Ureter (tissue), 1 donor: ENCODE measurements around the gene LRRTM4. TPM values are rescaled to one million over a fixed set of nuclear protein-coding genes. Genes with fewer than 3 reads are reported as not detected.
"Not testable (repeated sequence)": the region's sequence is repeated elsewhere in the genome, so short reads cannot be mapped to it uniquely, and the experiment has no call there.

Experiments
- DNase-seq: peaks from one replicate; pipeline ENCODE4 v3.0.0-alpha.2; 2020; ENCODE audit warnings: low spot score
- total RNA-seq: library from RNA; stranded (reverse); gene quantifications from one replicate; pipeline ENCODE4 v1.2.4, GENCODE V29; 2023
- donor health status: DM: yes; HTN: yes; CAD: no.

The LRRTM4 gene
- total RNA-seq, 1 donor from 2014 or later = 0.42 TPM

DNA sequence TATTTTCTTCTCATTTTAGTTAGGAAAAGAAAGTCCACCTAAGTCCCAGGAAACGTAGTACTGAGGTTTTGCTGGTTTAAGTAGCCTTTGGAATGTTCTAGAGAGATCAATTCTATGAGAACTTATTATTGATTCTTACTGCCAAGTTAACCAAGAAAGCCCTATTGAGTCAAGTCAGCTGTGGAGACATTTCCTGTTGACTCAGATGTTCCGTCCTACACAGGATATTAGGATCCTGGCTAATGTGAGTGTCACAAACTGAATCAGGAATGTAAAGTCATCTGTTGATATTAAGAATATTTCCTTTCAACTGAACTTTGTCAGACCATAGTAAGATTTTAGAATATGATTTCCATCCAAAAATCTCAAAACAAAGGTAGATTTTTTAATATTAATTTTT, 654.3 kb downstream of the LRRTM4 start:
- no peak for DNase-seq

DNA sequence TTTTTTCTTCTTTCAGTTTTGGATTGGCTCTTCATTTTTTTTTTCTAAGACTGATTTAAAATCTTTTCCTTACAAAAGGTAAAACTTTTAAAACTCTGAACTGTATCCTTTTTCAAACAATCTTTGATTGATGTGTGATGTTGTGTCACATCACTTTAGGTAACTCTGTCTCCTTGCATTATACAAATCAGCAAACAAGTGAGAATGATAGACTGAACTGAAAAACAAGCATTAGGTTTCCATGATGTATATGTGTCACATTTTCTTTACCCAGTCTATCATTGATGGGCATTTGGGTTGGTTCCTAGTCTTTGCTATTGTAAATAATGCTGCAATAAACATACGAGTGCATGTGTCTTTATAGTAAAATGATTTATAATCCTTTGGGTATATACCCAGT, 655.7 kb downstream of the LRRTM4 start:
- DNase-seq = no peak

DNA sequence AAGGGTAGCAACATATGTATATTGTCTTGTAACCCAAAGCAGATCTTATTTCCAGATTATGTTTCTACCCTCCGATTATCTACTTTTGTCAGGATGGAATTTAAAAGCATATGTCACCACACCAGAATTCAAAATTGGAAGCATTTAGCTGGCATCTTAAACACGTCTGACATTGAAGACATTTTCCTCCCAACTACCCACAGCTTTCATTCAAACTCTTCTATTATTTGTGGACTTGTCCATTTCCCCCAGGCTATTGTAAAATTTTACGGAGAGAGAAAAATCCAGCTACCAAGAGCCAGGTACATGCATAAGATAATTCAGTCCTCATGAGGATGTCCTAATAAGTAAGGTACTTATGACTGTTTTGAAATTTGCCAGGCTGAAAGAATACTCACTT, 659.3 kb downstream of the LRRTM4 start:
- no peak for DNase-seq

DNA sequence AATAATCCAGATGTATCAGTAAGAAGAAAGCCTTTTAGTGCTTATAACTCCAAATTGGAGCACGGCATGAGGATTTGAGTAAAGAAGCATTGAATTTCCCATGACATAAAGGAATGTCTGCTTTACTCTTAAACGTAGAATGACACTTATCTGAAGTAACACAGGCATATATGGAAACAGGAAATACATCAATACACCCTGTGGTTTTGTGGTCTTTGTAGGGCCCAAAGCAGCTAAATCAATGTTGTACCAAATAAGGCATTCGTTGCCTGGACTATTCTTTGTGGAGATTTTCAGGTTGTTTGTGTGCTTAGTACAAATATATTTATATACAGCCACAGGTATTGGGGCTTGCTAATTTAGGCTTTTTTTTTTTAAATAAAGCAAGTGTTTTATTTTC, 660.5 kb downstream of the LRRTM4 start:
- DNase-seq = no peak

DNA sequence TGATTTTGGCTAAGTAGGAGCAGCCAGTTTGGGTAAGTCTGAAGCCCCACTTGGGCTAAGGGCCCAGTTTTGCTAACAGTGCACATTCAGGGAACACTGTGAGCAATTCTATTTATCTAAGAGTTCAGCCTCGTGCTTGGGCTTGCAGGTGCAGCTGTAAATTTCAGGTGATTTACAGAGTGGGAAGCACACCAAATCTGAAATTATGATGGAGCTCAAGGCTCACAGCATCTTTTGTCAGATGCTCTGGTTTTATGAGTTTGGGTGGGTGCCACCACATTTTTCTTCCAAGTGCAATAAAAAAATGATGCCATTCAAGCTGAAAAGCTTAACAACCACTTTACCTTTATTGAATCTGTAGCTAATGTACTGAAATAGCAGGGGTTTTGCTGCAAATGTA, 671.2 kb downstream of the LRRTM4 start:
- DNase-seq = no peak

DNA sequence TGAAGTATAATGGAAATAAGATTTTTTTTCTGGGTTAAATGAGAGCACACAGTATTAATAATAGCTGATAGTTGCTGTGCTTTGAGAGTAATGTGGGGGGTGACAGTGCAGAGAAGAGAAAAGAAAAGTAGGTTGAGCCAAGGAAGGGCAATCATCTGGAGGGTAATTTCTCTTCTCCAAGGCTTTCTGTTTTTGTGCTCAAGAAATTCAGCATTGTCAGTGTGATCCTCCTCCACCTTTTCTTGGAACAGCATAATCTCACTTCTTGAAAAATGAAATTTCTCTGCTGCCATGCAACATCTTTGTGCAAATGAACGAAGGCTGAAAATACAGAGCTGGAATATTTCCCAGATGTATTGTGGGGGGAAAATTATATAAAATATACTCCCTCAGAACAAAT, 673.1 kb downstream of the LRRTM4 start:
- no peak for DNase-seq

DNA sequence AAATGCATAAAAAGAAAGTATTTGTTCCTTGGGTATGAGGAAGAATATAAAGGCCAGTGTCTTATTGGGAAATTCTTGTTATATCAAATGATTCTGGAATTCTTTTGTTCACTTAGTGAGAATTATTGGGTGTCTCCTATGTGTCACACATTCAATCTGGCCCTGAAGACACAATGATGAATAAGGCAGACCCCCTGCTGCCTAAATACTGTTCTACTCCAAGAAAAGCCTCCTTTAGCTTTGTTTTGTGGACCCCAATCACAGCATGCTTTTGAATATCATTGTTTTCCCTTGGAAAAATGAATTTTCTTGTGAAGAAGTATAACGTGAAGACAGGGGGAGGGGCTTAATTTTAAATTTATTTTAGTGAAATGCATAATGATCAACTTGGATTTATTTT, 682.4 kb downstream of the LRRTM4 start:
- no peak for DNase-seq

DNA sequence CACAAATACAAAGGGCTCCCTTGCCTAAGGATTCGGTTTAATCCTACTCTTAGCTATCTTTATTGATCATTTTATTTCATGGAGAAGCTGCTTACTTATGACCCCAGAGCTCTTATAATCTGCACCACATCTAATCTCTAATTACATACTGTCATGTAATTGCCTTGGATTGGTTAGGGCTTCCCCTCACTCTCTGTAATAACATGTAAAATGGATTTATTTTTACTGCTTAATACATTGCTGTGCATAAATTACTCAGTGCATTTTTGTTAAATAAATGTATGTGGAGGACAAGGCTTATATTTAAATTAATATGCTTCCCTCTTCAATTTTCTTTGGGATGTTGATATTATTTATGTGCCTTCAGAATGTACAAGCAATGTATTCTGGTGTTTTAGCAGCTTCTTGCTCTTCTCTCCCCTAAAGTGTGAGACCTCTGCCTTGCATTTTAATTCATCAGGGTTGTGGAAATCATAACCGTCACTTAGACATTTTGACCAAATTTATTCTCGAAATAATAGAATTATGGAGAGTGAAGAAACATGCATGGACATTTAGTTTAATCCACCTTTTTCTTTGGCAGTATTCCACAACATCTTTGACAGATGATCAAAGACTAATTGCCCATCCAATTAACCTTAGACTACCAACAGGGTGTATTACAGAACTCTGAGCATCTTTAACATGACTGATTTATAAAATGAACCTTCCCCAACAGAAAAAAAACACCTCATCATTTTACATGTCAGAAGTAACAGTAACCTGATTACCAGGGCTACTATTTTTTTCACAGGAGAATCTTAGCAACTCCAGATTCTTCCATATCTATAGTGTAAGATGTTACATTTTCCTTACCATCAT, 692.6 kb downstream of the LRRTM4 start:
- DNase-seq = no peak

DNA sequence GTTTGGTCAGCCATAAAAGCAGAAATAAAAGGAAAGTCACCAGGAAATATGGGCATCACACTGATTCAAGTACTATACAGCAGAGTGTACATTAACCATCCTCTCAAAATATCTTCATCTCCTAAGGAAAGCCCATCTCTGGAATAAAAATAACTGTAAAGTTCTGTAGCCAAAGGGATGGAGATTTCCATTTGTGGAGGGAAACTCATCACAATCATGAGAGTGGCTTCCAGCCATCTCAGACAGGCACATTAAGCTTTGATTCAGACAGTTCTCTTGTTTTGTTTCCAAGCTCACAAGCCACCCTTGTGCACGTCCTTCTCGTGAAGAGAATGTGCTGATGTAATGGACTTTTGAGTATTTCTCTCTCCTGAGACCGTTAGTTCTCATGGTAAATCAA, 695.5 kb downstream of the LRRTM4 start:
- no peak for DNase-seq

DNA sequence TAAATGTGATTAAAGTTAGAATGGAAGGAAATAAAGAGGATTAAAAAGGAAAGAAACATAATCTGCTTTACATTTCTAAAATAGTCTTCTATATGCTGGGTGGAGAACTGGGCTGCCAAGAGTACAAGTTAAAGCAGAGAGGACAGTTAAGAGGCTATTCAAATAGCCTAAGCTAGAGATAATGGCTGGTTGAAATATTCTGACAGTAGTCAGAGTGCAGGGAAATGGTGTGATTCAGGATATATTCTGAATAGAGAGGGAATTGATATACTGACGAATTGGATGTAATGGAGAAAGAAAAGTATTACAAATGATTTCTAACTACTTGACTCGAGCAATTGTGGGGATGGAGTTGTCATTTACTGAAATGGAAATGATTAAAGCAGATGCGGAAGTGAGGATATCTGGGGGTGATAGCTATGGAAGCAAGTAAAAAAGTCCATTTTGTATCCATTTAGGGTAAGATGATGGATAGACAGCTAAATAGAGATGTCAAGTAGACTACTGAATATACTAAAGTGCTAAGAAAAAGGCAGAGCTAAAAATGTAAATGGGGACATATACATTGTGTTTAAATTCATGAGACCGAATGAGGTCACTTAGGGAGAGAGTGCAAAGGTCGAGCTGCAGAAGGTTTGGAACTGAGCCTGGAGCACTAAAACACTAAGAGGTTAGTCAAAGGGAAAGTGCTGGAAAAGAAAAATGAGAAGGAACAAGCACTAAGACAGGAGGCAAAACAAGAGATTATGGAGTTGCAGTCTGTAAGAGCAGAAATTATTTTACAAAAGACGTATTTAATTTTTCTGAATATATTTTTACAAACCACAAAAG, 696.8 kb downstream of the LRRTM4 start:
- no peak for DNase-seq

DNA sequence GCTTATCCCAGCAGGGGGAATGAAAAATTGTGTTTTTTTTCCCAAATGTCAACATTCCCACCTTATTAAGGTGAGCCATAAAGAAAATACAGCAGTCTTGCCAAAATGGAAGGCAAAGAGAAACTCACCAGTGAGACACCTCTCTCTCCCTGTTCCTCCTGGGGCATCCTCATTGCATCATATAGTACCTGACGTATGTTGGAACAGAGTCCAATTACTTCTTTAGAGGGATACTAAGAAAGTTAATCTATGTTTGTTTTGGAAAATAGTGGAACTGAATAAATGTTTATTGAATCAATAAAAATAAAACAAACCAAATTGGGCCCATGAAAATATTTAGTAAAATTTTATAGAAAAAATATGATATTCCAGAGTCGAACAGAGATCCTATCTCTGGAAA, 700.4 kb downstream of the LRRTM4 start:
- no peak for DNase-seq

DNA sequence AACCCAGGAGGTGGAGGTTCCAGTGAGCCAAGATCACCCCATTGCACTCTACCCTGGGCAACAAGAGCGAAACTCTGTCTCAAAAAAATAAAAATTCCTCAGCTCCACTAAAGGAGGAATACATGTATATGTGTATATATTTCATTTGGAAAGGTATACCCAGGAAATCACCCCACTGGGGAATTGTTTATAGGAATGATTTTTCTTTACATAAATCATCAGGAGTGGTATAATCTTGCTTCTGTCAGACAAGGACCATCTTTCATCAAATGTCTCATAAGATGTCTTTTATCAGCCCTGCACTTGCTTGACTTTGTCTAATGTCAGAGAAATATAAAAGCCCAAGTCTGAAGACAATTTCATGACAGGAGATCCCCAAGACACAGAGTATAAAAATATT, 709.1 kb downstream of the LRRTM4 start:
- no peak for DNase-seq

DNA sequence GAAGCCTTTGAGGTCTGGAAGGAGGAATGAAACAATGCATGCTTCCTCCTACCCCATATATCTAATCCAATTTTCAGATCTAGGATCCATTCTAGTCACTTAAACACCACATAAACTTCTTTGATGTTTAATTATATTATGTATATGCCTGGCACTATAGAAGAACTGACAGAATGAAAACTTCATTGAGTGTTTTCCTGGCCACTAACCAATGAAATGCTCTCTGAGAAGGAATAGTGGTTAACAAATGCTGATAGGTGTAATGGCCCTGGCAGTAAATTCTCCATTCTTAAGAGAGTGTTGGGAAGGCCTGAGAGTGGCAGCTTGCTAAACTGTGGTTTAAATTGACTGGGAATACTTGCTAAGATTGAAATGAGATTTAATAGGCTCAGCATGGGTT, 710.0 kb downstream of the LRRTM4 start:
- no peak for DNase-seq

DNA sequence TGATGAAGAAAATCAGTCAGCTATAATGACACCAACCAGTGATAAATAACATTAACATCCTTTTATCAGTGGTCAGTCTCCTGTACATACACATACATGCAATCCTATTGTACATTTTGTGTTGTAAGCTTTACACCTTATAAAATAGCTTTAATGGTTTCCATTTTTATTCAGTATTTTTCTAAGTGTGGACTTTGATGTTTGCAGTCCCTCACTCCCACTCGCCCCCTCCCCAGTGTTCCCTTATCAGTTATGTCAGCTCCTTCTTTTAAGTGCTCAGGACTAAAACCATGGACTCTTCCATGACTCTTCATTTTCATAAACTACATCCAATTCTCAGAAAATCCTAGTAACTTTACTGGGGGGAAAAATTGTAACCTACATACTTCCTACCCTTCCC, 713.0 kb downstream of the LRRTM4 start:
- no peak for DNase-seq

DNA sequence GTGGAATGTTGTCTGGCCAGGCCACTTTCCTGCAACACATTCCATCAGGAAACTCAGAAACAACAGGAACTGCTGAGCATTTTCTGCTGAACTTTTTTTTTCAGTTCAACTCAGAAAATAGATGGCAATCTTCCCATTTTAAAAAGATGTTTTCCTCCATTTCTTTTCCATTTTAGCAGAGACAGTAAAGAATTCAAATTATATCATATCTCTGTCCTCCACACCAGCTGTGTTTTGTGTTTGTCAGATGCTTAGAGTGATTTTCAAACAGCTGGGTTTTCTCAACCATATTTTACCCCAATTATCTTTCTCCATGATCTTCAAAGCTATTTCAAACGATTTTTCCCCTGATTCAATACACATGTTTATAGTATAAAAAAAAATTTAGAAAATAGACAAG, 713.4 kb downstream of the LRRTM4 start:
- no peak for DNase-seq

DNA sequence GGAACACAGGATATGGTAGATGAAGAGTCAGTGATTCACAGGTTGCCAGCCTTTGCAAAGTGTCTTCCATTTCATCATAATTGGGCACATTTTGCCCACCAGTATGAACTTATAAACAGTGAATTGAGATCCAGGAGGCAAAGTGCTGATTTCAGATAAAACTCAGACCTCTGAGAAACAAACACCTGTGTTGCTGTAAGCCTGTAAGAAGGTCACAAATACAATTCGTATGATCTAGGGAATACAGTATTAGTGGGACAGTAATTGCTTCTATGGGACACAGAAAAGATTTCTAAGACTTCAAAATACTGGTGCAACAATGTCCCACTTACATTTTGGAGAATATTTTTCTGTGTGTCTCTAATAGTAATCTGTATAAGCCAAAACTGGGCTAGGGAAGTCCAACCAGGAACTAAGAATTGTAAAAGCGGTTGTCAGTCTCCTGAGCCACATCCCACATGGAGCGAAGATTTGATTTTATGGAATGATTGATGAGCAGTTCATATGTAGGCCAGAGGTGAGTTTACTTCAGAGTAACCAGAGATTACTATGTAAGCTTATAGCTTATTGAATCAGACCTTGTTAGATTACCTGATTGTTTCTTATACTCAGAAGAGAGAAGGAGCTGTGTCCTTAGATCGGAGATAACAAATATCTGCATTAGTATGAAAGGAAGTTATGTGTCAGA, 728.4 kb downstream of the LRRTM4 start:
- no peak for DNase-seq

DNA sequence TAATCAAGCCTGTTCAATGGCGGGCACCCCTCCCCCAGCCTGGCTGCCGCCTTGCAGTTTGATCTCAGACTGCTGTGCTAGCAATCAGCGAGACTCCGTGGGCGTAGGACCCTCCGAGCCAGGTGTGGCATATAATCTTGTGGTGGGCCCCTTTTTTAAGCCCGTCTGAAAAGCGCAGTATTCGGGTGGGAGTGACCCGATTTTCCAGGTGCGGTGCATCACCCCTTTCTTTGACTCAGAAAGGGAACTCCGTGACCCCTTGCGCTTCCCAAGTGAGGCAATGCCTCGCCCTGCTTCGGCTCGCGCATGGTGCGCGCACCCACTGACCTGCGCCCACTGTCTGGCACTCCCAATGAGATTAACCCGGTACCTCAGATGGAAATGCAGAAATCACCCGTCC, 740.9 kb downstream of the LRRTM4 start:
- not testable (repeated sequence) for DNase-seq

DNA sequence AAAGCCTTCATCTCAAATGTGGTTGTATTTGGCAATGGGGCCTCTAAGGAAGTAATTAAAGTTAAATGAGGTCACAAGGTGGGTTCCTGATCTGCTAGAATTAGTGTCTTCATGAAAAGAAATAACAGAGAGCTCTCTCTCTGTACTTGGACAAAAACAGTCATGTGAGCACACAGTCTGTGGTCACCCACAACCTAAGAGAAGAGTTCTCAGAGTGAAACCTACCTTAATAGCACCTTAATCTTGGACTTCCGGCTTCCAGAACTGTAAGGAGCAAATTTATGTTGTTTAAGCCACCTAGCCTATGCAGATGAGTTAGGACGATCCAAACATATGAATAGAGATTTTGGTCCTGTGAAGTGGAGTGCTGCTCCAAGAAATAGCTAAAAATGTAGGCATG, 758.9 kb downstream of the LRRTM4 start:
- DNase-seq = no peak

DNA sequence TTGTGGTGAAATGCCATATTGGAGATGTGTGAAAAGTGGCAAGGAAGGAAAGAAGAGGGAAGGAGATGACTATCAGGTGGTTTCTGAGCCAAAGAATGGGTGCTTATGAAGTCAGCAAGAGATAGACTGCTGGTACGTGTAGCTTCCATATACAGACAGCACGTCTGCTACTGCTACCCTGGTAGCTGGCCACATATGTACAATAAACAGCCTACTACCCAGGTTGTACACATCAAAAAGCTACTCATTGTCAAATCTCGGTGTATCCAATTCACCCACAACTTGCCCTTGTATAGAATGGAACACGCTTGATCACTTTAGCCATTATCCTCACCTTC, 761.8 kb downstream of the LRRTM4 start:
- no peak for DNase-seq

DNA sequence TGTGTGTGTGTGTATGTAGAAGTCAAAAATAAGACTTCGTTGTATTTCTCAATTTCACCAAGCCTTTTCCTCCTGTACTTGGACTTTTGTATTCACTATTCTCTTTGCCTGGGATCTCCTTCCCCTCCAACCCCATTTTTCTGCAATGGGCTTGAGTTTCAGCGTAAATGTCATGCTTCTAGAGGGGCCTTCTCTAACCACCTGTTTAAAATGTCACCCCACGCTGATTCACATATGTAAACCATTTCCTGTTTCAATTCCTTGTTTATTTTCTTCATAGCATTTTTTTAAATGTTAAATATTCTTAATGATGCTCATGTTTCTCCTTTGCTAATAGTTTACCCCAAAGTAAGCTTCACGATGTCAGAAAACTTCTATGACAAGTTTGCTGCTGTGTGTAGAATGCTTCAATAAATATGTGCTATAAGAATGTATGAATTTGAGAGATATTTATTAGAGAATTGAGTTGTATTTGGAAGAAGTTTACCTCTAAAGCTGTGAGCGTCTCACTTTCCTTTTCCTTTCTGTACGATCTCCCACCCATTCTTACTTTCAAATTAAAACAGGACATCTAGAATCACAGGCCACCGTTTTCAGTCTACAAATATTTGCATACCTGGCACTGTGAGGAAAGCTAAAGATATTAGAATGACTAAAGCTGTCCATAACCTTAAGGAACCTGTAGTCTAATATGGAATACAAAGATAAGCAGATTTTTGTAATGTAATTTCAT, 762.4 kb downstream of the LRRTM4 start:
- DNase-seq = no peak

DNA sequence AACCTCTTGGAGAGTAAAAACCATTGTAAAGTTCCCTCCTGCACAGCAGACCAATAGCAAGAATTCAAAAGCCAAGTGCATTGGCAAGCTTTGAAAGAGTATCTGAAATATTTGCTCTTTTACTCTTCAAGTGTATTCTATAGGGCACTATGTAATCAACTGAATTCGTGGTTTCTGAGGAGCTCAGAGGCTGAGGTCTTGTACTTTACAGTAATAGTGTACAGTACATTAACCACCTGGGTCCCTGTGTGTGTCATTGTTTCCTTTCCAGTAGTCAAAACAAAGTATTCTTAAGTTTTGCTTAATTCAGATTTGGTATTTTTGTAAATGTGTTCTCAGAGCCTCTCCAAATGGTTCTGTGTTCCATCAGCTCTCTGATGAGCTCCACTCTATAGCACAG, 769.7 kb downstream of the LRRTM4 start:
- no peak for DNase-seq

DNA sequence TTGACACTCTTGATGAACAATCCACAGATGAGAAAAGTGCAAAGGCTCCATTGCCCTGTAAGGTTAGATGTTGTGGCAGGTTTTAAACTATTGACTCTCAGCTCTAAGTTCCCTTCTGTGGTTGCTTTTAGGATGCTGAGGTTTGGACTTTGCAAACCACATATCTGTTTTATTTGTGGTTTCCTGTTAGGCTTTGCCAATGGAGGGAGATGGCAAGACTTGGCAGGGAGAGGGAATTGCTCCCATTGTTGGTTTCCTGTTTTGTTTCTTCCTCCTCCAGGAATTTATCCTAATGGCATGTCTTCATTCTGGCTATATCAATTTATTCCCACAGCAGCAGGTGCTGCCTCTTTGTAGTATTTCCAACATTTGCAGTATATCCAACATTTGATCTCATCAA, 772.3 kb downstream of the LRRTM4 start:
- no peak for DNase-seq
